ENCODE results near the gene APOBEC3A.
"Not testable (repeated sequence)": the region's sequence is repeated elsewhere in the genome, so short reads cannot be mapped to it uniquely, and the experiment has no call there.

Gene APOBEC3A

GRCh38 chr22:38981005-38981991, 23.9 kb downstream of the APOBEC3A start:
- DNase-seq (ENCODE audit: low spot score) = peak; percentile 47

GRCh38 chr22:38981992-38982927, 24.9 kb downstream of the APOBEC3A start, which contains the start of gene APOBEC3B:
Gene APOBEC3B (plus strand): TSS chr22:38982347. CDS start chr22:38982454, 107 bp downstream.
- DNase-seq (ENCODE audit: low spot score) = peak; percentile 76

- no peak for DNase-seq (ENCODE audit: low spot score)
These were observed 26.8 kb downstream of the APOBEC3A start for GRCh38 chr22:38984224-38984623.

- peak; percentile 35 for DNase-seq (ENCODE audit: low spot score)
These were observed 27.7 kb downstream of the APOBEC3A start for GRCh38 chr22:38984784-38985757.

- DNase-seq (ENCODE audit: low spot score) = no peak
These were observed 29.2 kb downstream of the APOBEC3A start for GRCh38 chr22:38986629-38987028.

- no peak for DNase-seq (ENCODE audit: low spot score)
These were observed 29.9 kb downstream of the APOBEC3A start for GRCh38 chr22:38987171-38987895.

GRCh38 chr22:38989466-38989865, 32.1 kb downstream of the APOBEC3A start:
- DNase-seq (ENCODE audit: low spot score) = no peak

- DNase-seq (ENCODE audit: low spot score) = not testable (repeated sequence)
These were observed 35.5 kb downstream of the APOBEC3A start for GRCh38 chr22:38992871-38993371.

- no peak for DNase-seq (ENCODE audit: low spot score)
These were observed 38.7 kb downstream of the APOBEC3A start for GRCh38 chr22:38996105-38996504.

- no peak for DNase-seq (ENCODE audit: low spot score)
These were observed 40.1 kb downstream of the APOBEC3A start for GRCh38 chr22:38997518-38997917.

GRCh38 chr22:39003165-39003638, 45.8 kb downstream of the APOBEC3A start:
- peak; percentile 80 for DNase-seq (ENCODE audit: low spot score)

- DNase-seq (ENCODE audit: low spot score) = no peak
These were observed 49.8 kb downstream of the APOBEC3A start for GRCh38 chr22:39007177-39007576.

GRCh38 chr22:39008271-39008850, 51.0 kb downstream of the APOBEC3A start:
- DNase-seq (ENCODE audit: low spot score) = not testable (repeated sequence)

GRCh38 chr22:39010946-39011345, 53.5 kb downstream of the APOBEC3A start:
- DNase-seq (ENCODE audit: low spot score) = no peak
